PC-9 (cell line): ENCODE measurements around the gene LATS2. TPM values are rescaled to one million over a fixed set of nuclear protein-coding genes. Genes with fewer than 3 reads are reported as not detected.
A peak's percentile ranks its signal among the peaks of the same experiment; 100 is the strongest.
"Not testable (repeated sequence)": the region's sequence is repeated elsewhere in the genome, so short reads cannot be mapped to it uniquely, and the experiment has no call there.

ENCODE experiments used
- BruUV-seq: library from RNA; stranded (reverse); fragments of 400-500 nt; replicated peaks from 2 replicates; lab custom pipeline; 2021; lab: Mats Ljungman, UMichigan
- CTCF ChIA-PET: fragments of 300-600 bp; sonication (Branson Sonifier 250); formaldehyde crosslinking; loops from one replicate; lab custom pipeline; 2022; ENCODE audit warnings: antibody characterized with exemption; lab: Charles Lee
- POLR2A ChIA-PET: fragments of 300-600 bp; sonication (Branson Sonifier 250); formaldehyde crosslinking; loops from one replicate; lab custom pipeline; 2022; ENCODE audit warnings: antibody characterized with exemption; ENCODE audit not compliant: unreplicated experiment; lab: Charles Lee
- DNase-seq, 2 experiments: peaks; one replicate each; pipeline versions ENCODE4 v3.0.0 to v3.0.0-alpha.2; 2015 to 2022; ENCODE audit warnings: mixed read lengths in 1 of 2
- H2AFZ ChIP-seq: fragments of 200-600 bp; sonication (generic); 2 replicates; pipeline ENCODE4 v1.8.1; 2017; ENCODE audit warnings: antibody characterized with exemption
- H3F3A ChIP-seq: fragments of 200-600 bp; sonication (generic); 2 replicates; pipeline ENCODE4 v1.8.1; 2017; ENCODE audit warnings: antibody characterized with exemption, mild to moderate bottlenecking, low read depth; ENCODE audit not compliant: insufficient read depth
- H3K27ac ChIP-seq: fragments of 200-600 bp; sonication (generic); 2 replicates; pipeline ENCODE4 v1.6.1; 2016; ENCODE audit warnings: mixed run types
- H3K27me3 ChIP-seq: fragments of 200-600 bp; sonication (generic); 2 replicates; pipeline ENCODE4 v1.6.1; 2016; ENCODE audit warnings: low read depth, mixed run types; ENCODE audit not compliant: insufficient read depth
- H3K36me3 ChIP-seq: fragments of 200-600 bp; sonication (generic); 2 replicates; pipeline ENCODE4 v1.6.1; 2016; ENCODE audit warnings: low read depth, mixed run types
- H3K4me1 ChIP-seq: fragments of 200-600 bp; sonication (generic); replicated peaks from 2 replicates; pipeline ENCODE4 v1.6.1; 2016; ENCODE audit warnings: mixed run types; ENCODE audit not compliant: insufficient read depth
- H3K4me2 ChIP-seq: fragments of 200-600 bp; sonication (generic); 2 replicates; pipeline ENCODE4 v1.6.1; 2017; ENCODE audit warnings: mixed run types
- H3K4me3 ChIP-seq: fragments of 200-600 bp; sonication (generic); 2 replicates; pipeline ENCODE4 v1.6.1; 2016; ENCODE audit warnings: mixed run types
- H3K79me2 ChIP-seq: fragments of 200-600 bp; sonication (generic); 2 replicates; pipeline ENCODE4 v1.6.1; 2017; ENCODE audit warnings: low read depth, mixed run types
- H3K9me2 ChIP-seq: fragments of 200-600 bp; sonication (generic); 2 replicates; pipeline ENCODE4 v1.8.1; 2017; ENCODE audit warnings: mild to moderate bottlenecking; ENCODE audit not compliant: insufficient read depth
- H3K9me3 ChIP-seq: fragments of 200-600 bp; sonication (generic); 2 replicates; pipeline ENCODE4 v1.8.1; 2016; ENCODE audit warnings: low read depth; ENCODE audit not compliant: insufficient read depth
- H4K20me1 ChIP-seq: fragments of 200-600 bp; sonication (generic); 2 replicates; pipeline ENCODE4 v1.8.1; 2017; ENCODE audit not compliant: insufficient read depth
- EZH2 ChIP-seq: fragments of 200-600 bp; sonication (generic); IDR thresholded peaks from 2 replicates; pipeline ENCODE4 v1.8.0; 2017; ENCODE audit warnings: antibody characterized with exemption, low read depth
- intact Hi-C: fragments of 100-400 bp; cut with micrococcal nuclease; formaldehyde crosslinking; loops from one replicate; pipeline ENCODE4 v1.10.0; 2022; ENCODE audit not compliant: unreplicated experiment
- total RNA-seq: library from RNA; stranded (reverse); gene quantifications from 2 replicates; pipeline ENCODE4 v1.2.3, GENCODE V29; 2021
- TF ChIP-seq, protein P1 (sequence below): fragments of 200-600 bp; sonication (generic); conservative IDR thresholded peaks from 2 replicates; pipeline ENCODE4 v1.6.1; 2017; ENCODE audit warnings: mixed run types, antibody characterized with exemption, mild to moderate bottlenecking, moderate library complexity

The LATS2 gene
- total RNA-seq, 1 experiment from 2014 or later, result 12.3 TPM

- BruUV-seq, result no TSS peak
- TF ChIP-seq, protein P1, sequence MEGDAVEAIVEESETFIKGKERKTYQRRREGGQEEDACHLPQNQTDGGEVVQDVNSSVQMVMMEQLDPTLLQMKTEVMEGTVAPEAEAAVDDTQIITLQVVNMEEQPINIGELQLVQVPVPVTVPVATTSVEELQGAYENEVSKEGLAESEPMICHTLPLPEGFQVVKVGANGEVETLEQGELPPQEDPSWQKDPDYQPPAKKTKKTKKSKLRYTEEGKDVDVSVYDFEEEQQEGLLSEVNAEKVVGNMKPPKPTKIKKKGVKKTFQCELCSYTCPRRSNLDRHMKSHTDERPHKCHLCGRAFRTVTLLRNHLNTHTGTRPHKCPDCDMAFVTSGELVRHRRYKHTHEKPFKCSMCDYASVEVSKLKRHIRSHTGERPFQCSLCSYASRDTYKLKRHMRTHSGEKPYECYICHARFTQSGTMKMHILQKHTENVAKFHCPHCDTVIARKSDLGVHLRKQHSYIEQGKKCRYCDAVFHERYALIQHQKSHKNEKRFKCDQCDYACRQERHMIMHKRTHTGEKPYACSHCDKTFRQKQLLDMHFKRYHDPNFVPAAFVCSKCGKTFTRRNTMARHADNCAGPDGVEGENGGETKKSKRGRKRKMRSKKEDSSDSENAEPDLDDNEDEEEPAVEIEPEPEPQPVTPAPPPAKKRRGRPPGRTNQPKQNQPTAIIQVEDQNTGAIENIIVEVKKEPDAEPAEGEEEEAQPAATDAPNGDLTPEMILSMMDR, result no peak
- TF ChIP-seq EZH2, result no peak
- Histone ChIP-seq H3K9me3 (no peaks in the 10 kb centered on the region), H4K20me1 (no peaks in the 10 kb centered on the region), H3K36me3 (no peaks in the 10 kb centered on the region), H3K27ac (no peak overlapping the region), H2AFZ (no peak overlapping the region), H3F3A (peaks cover 7% of the 10 kb centered on the region; the same call in 1 of the 2 replicates), H3K79me2 (no peaks in the 10 kb centered on the region), H3K4me1 (no peaks in the 10 kb centered on the region), H3K4me3 (no peak overlapping the region), H3K4me2 (peak overlapping the region; percentile 46; the same call in 1 of the 2 replicates), H3K27me3 (peaks cover 4% of the 10 kb centered on the region; the same call in 1 of the 2 replicates), H3K9me2 (no peaks in the 10 kb centered on the region)
- intact Hi-C loops, result no loop called here
- ChIA-PET CTCF (no interaction called here), POLR2A (interaction anchor here (0.7 kb wide), 1 partner anchor 214 kb away, joined by 3 read pairs; no protein-coding TSS in a partner anchor)
- DNase-seq, result no peak
These were observed 100.6 kb downstream of the LATS2 start for GRCh38 chr13:20960663-20961309.

- H3K9me2 ChIP-seq, BruUV-seq, H3K27me3 ChIP-seq, H3K36me3 ChIP-seq, intact Hi-C loops, H3K4me1 ChIP-seq, CTCF ChIA-PET, H2AFZ ChIP-seq, H3K27ac ChIP-seq, H3F3A ChIP-seq, H3K79me2 ChIP-seq, DNase-seq, POLR2A ChIA-PET, H4K20me1 ChIP-seq, H3K4me2 ChIP-seq, H3K9me3 ChIP-seq, H3K4me3 ChIP-seq: not testable (repeated sequence)
These were observed 104.3 kb downstream of the LATS2 start for GRCh38 chr13:20957049-20957620.

GRCh38 chr13:20955496-20955895 is 105.9 kb downstream of the LATS2 start:
- CTCF ChIA-PET, result no interaction called here
- DNase-seq, result no peak
- BruUV-seq, result no TSS peak

More at GRCh38 chr13:20955496-20955895, 105.9 kb downstream of the LATS2 start:
- Histone ChIP-seq H3K27ac (no peak overlapping the region), H3F3A (peaks cover 2% of the 10 kb centered on the region; the same call in 1 of the 2 replicates), H3K79me2 (no peaks in the 10 kb centered on the region), H3K9me3 (no peaks in the 10 kb centered on the region), H3K4me3 (no peak overlapping the region), H4K20me1 (no peaks in the 10 kb centered on the region), H3K36me3 (no peaks in the 10 kb centered on the region), H3K27me3 (peaks cover 2% of the 10 kb centered on the region; the same call in 1 of the 2 replicates), H3K4me1 (no peaks in the 10 kb centered on the region), H2AFZ (no peak overlapping the region), H3K4me2 (no peak overlapping the region), H3K9me2 (no peaks in the 10 kb centered on the region)
- no peak for TF ChIP-seq EZH2
- TF ChIP-seq, protein P1, result no peak
- intact Hi-C loops, result no loop called here
- POLR2A ChIA-PET, result no interaction called here
